K562 (cell line): ENCODE measurements around the gene BIRC7. TPM values are rescaled to one million over a fixed set of nuclear protein-coding genes. Genes with fewer than 3 reads are reported as not detected.
A peak's percentile ranks its signal among the peaks of the same experiment; 100 is the strongest.

Experiments
- ATAC-seq: fragments of 200-7000 bp; cut with Tn5 transposase; 3 replicates; pipeline ENCODE4 v1.9.1; 2020; ENCODE audit warnings: moderate library complexity
- BruUV-seq: library from RNA; stranded (reverse); fragments of 400-500 nt; replicated peaks from 2 replicates; lab custom pipeline; 2021; lab: Mats Ljungman, UMichigan
- CTCF ChIA-PET: fragments of 300-600 bp; formaldehyde crosslinking; extraction: SDS; loops from one replicate; lab custom pipeline; 2021; ENCODE audit warnings: low intra/inter-chr PET ratio; lab: Yijun Ruan, JAX
- POLR2A ChIA-PET: fragments of 300-600, 350-650 bp; sonication (Branson Sonifier 250); formaldehyde crosslinking; extraction: SDS; loops from one replicate; lab custom pipeline; 2021; ENCODE audit warnings: antibody characterized with exemption, inconsistent platforms; lab: Yijun Ruan, JAX
- DNase-seq, 4 experiments: peaks; one replicate each; pipeline versions ENCODE4 v3.0.0 to v3.0.0-alpha.2; 2011 to 2018; ENCODE audit warnings: low spot score in 3 of 4, mixed read lengths in 3 of 4; ENCODE audit errors: extremely low read depth in 1 of 4
- FAIRE-seq: peaks from 2 replicates; lab custom pipeline; 2011; peaks lifted over from hg19 to GRCh38; lab: Jason Lieb, UNC
- H2AFZ ChIP-seq: 2 replicates; pipeline ENCODE4 v1.6.0; 2011; ENCODE audit warnings: low read depth, low read length, control low read depth, inconsistent platforms
- H3K27ac ChIP-seq: fragments of 200-600 bp; 3 replicates; pipeline ENCODE4 v1.8.0; 2011; ENCODE audit warnings: low read depth, mild to moderate bottlenecking, control low read depth, inconsistent platforms, low read length, moderate library complexity, mixed read lengths; ENCODE audit errors: extremely low read depth
- H3K27me3 ChIP-seq, 2 experiments: fragments of 300-600 bp in 1 of 2; 2 replicates in 1 of 2; 3 replicates in 1 of 2; pipeline versions ENCODE4 v1.6.0 to v1.8.0; 2011; ENCODE audit warnings: inconsistent platforms in 2 of 2, low read length in 2 of 2, mild to moderate bottlenecking in 1 of 2, mixed read lengths in 1 of 2, moderate library complexity in 1 of 2; ENCODE audit not compliant: control insufficient read depth in 2 of 2, insufficient read depth in 2 of 2
- H3K36me3 ChIP-seq: fragments of 300-600 bp; 3 replicates; pipeline ENCODE4 v1.8.0; 2011; ENCODE audit warnings: mild to moderate bottlenecking, low read length, inconsistent platforms; ENCODE audit not compliant: control insufficient read depth, insufficient read depth
- H3K4me1 ChIP-seq, 2 experiments: fragments of 200-600 bp in 1 of 2; replicated peaks in 1 of 2; 2 replicates in 1 of 2; 3 replicates in 1 of 2; pipeline versions ENCODE4 v1.5.1 to v1.8.0; 2011; ENCODE audit warnings: inconsistent platforms in 2 of 2, low read length in 2 of 2, mild to moderate bottlenecking in 1 of 2, mixed read lengths in 1 of 2, moderate library complexity in 1 of 2; ENCODE audit not compliant: control insufficient read depth in 2 of 2, insufficient read depth in 2 of 2
- H3K4me2 ChIP-seq: 2 replicates; pipeline ENCODE4 v1.6.1; 2011; ENCODE audit warnings: low read length, control low read depth, inconsistent platforms, mixed read lengths; ENCODE audit not compliant: insufficient read depth
- H3K4me3 ChIP-seq: fragments of 200-600 bp; sonication (generic), shearing (Covaris generic); 2 replicates; pipeline ENCODE4 v1.5.1; 2016; ENCODE audit warnings: control low read depth, inconsistent platforms
- H3K79me2 ChIP-seq: fragments of 200-600 bp; 3 replicates; pipeline ENCODE4 v1.8.0; 2011; ENCODE audit warnings: low read length, inconsistent platforms; ENCODE audit not compliant: control insufficient read depth, insufficient read depth
- H3K9ac ChIP-seq, 2 experiments: 2 replicates each; pipeline versions ENCODE4 v1.6.0 to v1.6.1; 2011; ENCODE audit warnings: low read depth in 2 of 2, low read length in 2 of 2, control low read depth in 1 of 2, inconsistent platforms in 1 of 2, mild to moderate bottlenecking in 1 of 2, mixed read lengths in 1 of 2; ENCODE audit not compliant: insufficient read depth in 1 of 2
- H3K9me1 ChIP-seq: one replicate; pipeline ENCODE4 v1.6.0; 2011; ENCODE audit warnings: inconsistent platforms, mild to moderate bottlenecking, low read length, moderate library complexity; ENCODE audit not compliant: control insufficient read depth, insufficient read depth
- H3K9me3 ChIP-seq: replicated peaks from 2 replicates; pipeline ENCODE4 v1.5.1; 2011; ENCODE audit warnings: low read depth, low read length, inconsistent platforms; ENCODE audit not compliant: control insufficient read depth, insufficient read depth
- H4K20me1 ChIP-seq: replicated peaks from 2 replicates; pipeline ENCODE4 v1.6.1; 2011; ENCODE audit warnings: low read length, inconsistent platforms, mixed read lengths; ENCODE audit not compliant: control insufficient read depth, insufficient read depth
- ATF3 ChIP-seq, 2 experiments: fragments of 450-650 bp in 1 of 2; sonication (generic) in 1 of 2; formaldehyde crosslinking in 1 of 2; IDR thresholded peaks in 1 of 2; conservative IDR thresholded peaks in 1 of 2; 2 replicates each; pipeline versions ENCODE4 v1.6.1 to v1.8.1; 2016 to 2023; ENCODE audit warnings: mild to moderate bottlenecking in 2 of 2, moderate library complexity in 2 of 2, inconsistent platforms in 1 of 2, missing genetic modification reagents in 1 of 2
- ATF7 ChIP-seq: fragments of 450-650 bp; IDR thresholded peaks from 2 replicates; pipeline ENCODE4 v1.7.1; 2014; ENCODE audit warnings: mild to moderate bottlenecking, moderate library complexity
- CCNT2 ChIP-seq: IDR thresholded peaks from 2 replicates; pipeline ENCODE4 v1.6.1; 2011; ENCODE audit warnings: borderline replicate concordance, low read depth, mild to moderate bottlenecking, moderate library complexity, mixed read lengths, low read length; ENCODE audit not compliant: insufficient read length; ENCODE audit errors: extremely low read depth
- CSDE1 ChIP-seq, 2 experiments: fragments of 450-650 bp; IDR thresholded peaks; 2 replicates each; pipeline ENCODE4 v1.6.1; 2016; ENCODE audit warnings: mild to moderate bottlenecking in 1 of 2
- CXXC5 ChIP-seq: fragments of 250-450 bp; sonication (Bioruptor Pico); IDR thresholded peaks from 2 replicates; pipeline ENCODE4 v1.8.0; 2022; ENCODE audit warnings: inconsistent platforms, mild to moderate bottlenecking, moderate library complexity
- ETV6 ChIP-seq, 3 experiments: fragments of 150-350 bp in 1 of 3; sonication (generic) in 1 of 3; formaldehyde crosslinking in 1 of 3; IDR thresholded peaks; 2 replicates each; pipeline versions ENCODE4 v1.6.1 to v1.8.0; 2014 to 2022; ENCODE audit warnings: borderline replicate concordance in 2 of 3, low read depth in 2 of 3, antibody characterized with exemption in 1 of 3, low read length in 1 of 3, mild to moderate bottlenecking in 1 of 3, missing genetic modification reagents in 1 of 3
- FOXJ2 ChIP-seq: fragments of 200-800 bp; sonication (Bioruptor generic); IDR thresholded peaks from 2 replicates; pipeline ENCODE4 v1.6.1; 2016; ENCODE audit warnings: missing genetic modification characterization, missing compliant biosample characterization
- HDAC8 ChIP-seq: fragments of 450-650 bp; IDR thresholded peaks from 2 replicates; pipeline ENCODE4 v1.6.1; 2016; ENCODE audit warnings: mild to moderate bottlenecking, missing genetic modification characterization, moderate library complexity, missing compliant biosample characterization
- HIVEP1 ChIP-seq: fragments of 250-450 bp; sonication (Bioruptor Pico); IDR thresholded peaks from 2 replicates; pipeline ENCODE4 v1.4.0; 2020; ENCODE audit warnings: mild to moderate bottlenecking
- NCOR1 ChIP-seq: fragments of 450-650 bp; IDR thresholded peaks from 2 replicates; pipeline ENCODE4 v1.6.1; 2016; ENCODE audit warnings: mild to moderate bottlenecking, moderate library complexity
- NEUROD1 ChIP-seq: fragments of 150-350 bp; IDR thresholded peaks from 2 replicates; pipeline ENCODE4 v1.6.1; 2014; ENCODE audit warnings: borderline replicate concordance, low read length, low read depth; ENCODE audit not compliant: partially characterized antibody
- POLR2A ChIP-seq: fragments of 450-650 bp; conservative IDR thresholded peaks from 2 replicates; pipeline ENCODE4 v1.6.1; 2016
- POLR2G ChIP-seq: fragments of 200-400 bp; formaldehyde crosslinking; IDR thresholded peaks from 2 replicates; pipeline ENCODE4 v1.6.1; 2017; ENCODE audit warnings: low read depth, mild to moderate bottlenecking, antibody characterized with exemption, low read length, moderate library complexity
- TOE1 ChIP-seq, 2 experiments: fragments of 450-650 bp in 1 of 2; sonication (generic) in 1 of 2; formaldehyde crosslinking in 1 of 2; IDR thresholded peaks; 2 replicates each; pipeline versions ENCODE4 v1.7.1 to v1.8.0; 2016 to 2022; ENCODE audit warnings: borderline replicate concordance in 2 of 2, mild to moderate bottlenecking in 2 of 2, antibody characterized with exemption in 1 of 2, inconsistent platforms in 1 of 2, low read depth in 1 of 2, missing genetic modification reagents in 1 of 2, moderate library complexity in 1 of 2
- ZNF143 ChIP-seq: sonication (generic); formaldehyde crosslinking; IDR thresholded peaks from 2 replicates; pipeline ENCODE4 v1.9.0; 2022; ENCODE audit warnings: mild to moderate bottlenecking, missing genetic modification reagents
- WGBS: fragments of 100-300 bp; shearing (Covaris generic); methylation state at CpG from one replicate; pipeline ENCODE4 v1.1.6; 2016; ENCODE audit warnings: low coverage, mixed read lengths; ENCODE audit not compliant: insufficient coverage; ENCODE audit errors: missing lambda C conversion rate; 5-methylcytosine and 5-hydroxymethylcytosine counted together
- in situ Hi-C: fragments of 300-500 bp; cut with MboI; formaldehyde crosslinking; loops from 4 replicates; pipeline ENCODE4 v1.15.0; 2018; ENCODE audit warnings: inconsistent platforms, mixed read lengths
- intact Hi-C: fragments of 100-400 bp; cut with micrococcal nuclease; formaldehyde crosslinking; loops from 2 replicates; pipeline ENCODE4 v1.14.2; 2022
- polyA plus RNA-seq, 8 experiments: library from polyadenylated mRNA; depleted of rRNA in 4 of 8; stranded (reverse) in 5 of 8; unstranded in 3 of 8; fragments of >200 nt; fragmentation: Nextera tagmentation in 2 of 8; fragmentation: Illumina TruSeq in 1 of 8; extraction: Ambion mirVana in 2 of 8; extraction: Trizol in 1 of 8; gene quantifications; 2 replicates each; pipeline versions ENCODE4 v1.2.1 to v1.2.3, GENCODE V29; 2011 to 2014; ENCODE audit warnings: inconsistent platforms in 1 of 8, missing spikeins in 1 of 8
- total RNA-seq, 7 experiments: library from RNA; depleted of rRNA in 6 of 7; stranded (reverse); fragments of >200 nt in 6 of 7; fragmentation: Illumina TruSeq in 2 of 7; extraction: Trizol in 2 of 7; gene quantifications; 2 replicates each; pipeline versions ENCODE4 v1.2.1 to v1.2.3, GENCODE V29; 2011 to 2021; ENCODE audit warnings: low replicate concordance in 1 of 7
- TF ChIP-seq, protein P1 (sequence below), 2 experiments: fragments of 450-650 bp; conservative IDR thresholded peaks; 2 replicates each; pipeline ENCODE4 v1.6.1; 2017; ENCODE audit warnings: mild to moderate bottlenecking in 2 of 2, moderate library complexity in 2 of 2

The BIRC7 gene
- total and polyA plus RNA-seq, 9 of the 15 experiments (the other 6 are each of a cell fraction or from before 2014, with no cell fraction given) = 0.14 to 0.19 (median 0.16) TPM; not detected in 5

- H3K4me3 ChIP-seq = peak within 1 kb of the TSS; percentile 88
- peaks cover 44% of the 10 kb centered on the region for H3K79me2 ChIP-seq
- in situ Hi-C loops = no loop called here
- H4K20me1 ChIP-seq = peaks cover 35% of the 10 kb centered on the region
- H3K27me3 ChIP-seq = peaks cover 0 to 10% of the 10 kb centered on the region in 2 experiments; a peak in 2 of 5 replicates
- peak within 1 kb of the TSS; percentile 92 for H3K4me2 ChIP-seq
- H3K9me3 ChIP-seq = no peaks in the 10 kb centered on the region
- CTCF ChIA-PET = no interaction called here
- BruUV-seq = no TSS peak
- intact Hi-C loops = no loop called here
- peak; percentile 94 to 95 (median 94) for DNase-seq
- ATAC-seq = peak; percentile 95
- peaks cover 27% of the 10 kb centered on the region; the same call in 2 of the 3 replicates for H3K36me3 ChIP-seq
- peak within 1 kb of the TSS; percentile 88 to 97 for H3K9ac ChIP-seq
- peak within 1 kb of the TSS; percentile 76 for H2AFZ ChIP-seq
- H3K9me1 ChIP-seq = peaks cover 3% of the 10 kb centered on the region
- peaks cover 11 to 30% of the 10 kb centered on the region in 2 experiments; a peak in 4 of 5 replicates for H3K4me1 ChIP-seq
- FAIRE-seq = peak; percentile 81
- POLR2A ChIA-PET = interaction anchor here (0.6 to 2.3 kb wide), 5 partner anchors 9 to 273 kb away, joined by 3 to 24 read pairs (median 4); no protein-coding TSS in a partner anchor
- H3K27ac ChIP-seq = peak within 1 kb of the TSS; percentile 80
- WGBS = 1% methylated on average over 64 of the region's 97 CpGs
- TF ChIP-seq ATF3 (IDR thresholded peaks at IDR 0.05) (no peak), ATF3 (CRISPR knock-in tag; conservative IDR thresholded peaks at IDR 0.05) (no peak), POLR2G (peak; percentile 91), ETV6 (IDR thresholded peaks at IDR 0.05; ENCODE audit: borderline replicate concordance in 1 of 2, low read depth in 2 of 2, low read length in 1 of 2) (no peak), ETV6 (CRISPR knock-in tag; IDR thresholded peaks at IDR 0.05; ENCODE audit: borderline replicate concordance) (no peak), ZNF143 (CRISPR knock-in tag) (peak; percentile 55), HIVEP1 (CRISPR knock-in tag) (no peak), NEUROD1 (peak; percentile 70), NCOR1 (no peak), POLR2A (peak; percentile 55; the same call in 1 of the 2 replicates), ATF7 (peak; percentile 60), FOXJ2 (peak; percentile 38; the same call in 1 of the 2 replicates), TOE1 (IDR thresholded peaks at IDR 0.05; ENCODE audit: borderline replicate concordance) (no peak), TOE1 (CRISPR knock-in tag; IDR thresholded peaks at IDR 0.05; ENCODE audit: borderline replicate concordance, low read depth) (0 out of 2 replicates have a peak, but pooled peaks have one; percentile 41), CCNT2 (peak; percentile 47), HDAC8 (tag) (no peak), CXXC5 (CRISPR knock-in tag) (peak; percentile 90), CSDE1 (IDR thresholded peaks at IDR 0.05) (peak in 1 of 2 experiments; percentile 53; a peak in 1 of 4 replicates)
- TF ChIP-seq, protein P1, sequence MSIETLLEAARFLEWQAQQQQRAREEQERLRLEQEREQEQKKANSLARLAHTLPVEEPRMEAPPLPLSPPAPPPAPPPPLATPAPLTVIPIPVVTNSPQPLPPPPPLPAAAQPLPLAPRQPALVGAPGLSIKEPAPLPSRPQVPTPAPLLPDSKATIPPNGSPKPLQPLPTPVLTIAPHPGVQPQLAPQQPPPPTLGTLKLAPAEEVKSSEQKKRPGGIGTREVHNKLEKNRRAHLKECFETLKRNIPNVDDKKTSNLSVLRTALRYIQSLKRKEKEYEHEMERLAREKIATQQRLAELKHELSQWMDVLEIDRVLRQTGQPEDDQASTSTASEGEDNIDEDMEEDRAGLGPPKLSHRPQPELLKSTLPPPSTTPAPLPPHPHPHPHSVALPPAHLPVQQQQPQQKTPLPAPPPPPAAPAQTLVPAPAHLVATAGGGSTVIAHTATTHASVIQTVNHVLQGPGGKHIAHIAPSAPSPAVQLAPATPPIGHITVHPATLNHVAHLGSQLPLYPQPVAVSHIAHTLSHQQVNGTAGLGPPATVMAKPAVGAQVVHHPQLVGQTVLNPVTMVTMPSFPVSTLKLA (conservative IDR thresholded peaks at IDR 0.05) = peak in 1 of 2 experiments; percentile 74; a peak in 2 of 4 replicates
Measured at GRCh38 chr20:63272105-63273058, 36.7 kb downstream of the BIRC7 start, which contains the start of gene ARFGAP1. ARFGAP1 (plus strand) TSS chr20:63272813; CDS start chr20:63275581, 2,768 bp downstream.
